BJ (cell line): Measurements from ENCODE around the gene NOL12. TPM values are rescaled to one million over a fixed set of nuclear protein-coding genes. Genes with fewer than 3 reads are reported as not detected.

ENCODE experiments used
- CTCF ChIA-PET: fragments of 350-600 bp; formaldehyde crosslinking; extraction: SDS; loops from one replicate; lab custom pipeline; 2021; ENCODE audit warnings: antibody characterized with exemption, inconsistent platforms; lab: Yijun Ruan, JAX
- POLR2A ChIA-PET: fragments of 300-600 bp; sonication (Branson Sonifier 250); formaldehyde crosslinking; extraction: SDS; loops from one replicate; lab custom pipeline; 2021; ENCODE audit warnings: antibody characterized with exemption; lab: Charles Lee
- DNase-seq: peaks from one replicate; pipeline ENCODE4 v3.0.0-alpha.2; 2011; ENCODE audit warnings: low read depth
- H3K27me3 ChIP-seq: 2 replicates; pipeline ENCODE4 v1.6.0; 2011; ENCODE audit warnings: low read length; ENCODE audit not compliant: control insufficient read depth, insufficient read depth
- H3K36me3 ChIP-seq: 2 replicates; pipeline ENCODE4 v1.5.1; 2011; ENCODE audit warnings: low read length; ENCODE audit not compliant: control insufficient read depth, insufficient read depth
- H3K4me3 ChIP-seq: 2 replicates; pipeline ENCODE4 v1.5.1; 2011; ENCODE audit warnings: low read depth, mild to moderate bottlenecking, control low read depth, low read length
- CTCF ChIP-seq: IDR thresholded peaks from 2 replicates; pipeline ENCODE4 v1.5.1; 2011; ENCODE audit warnings: low read depth, mild to moderate bottlenecking, control low read depth, inconsistent platforms, low read length, moderate library complexity; ENCODE audit not compliant: insufficient read depth
- polyA plus RNA-seq: library from polyadenylated mRNA; depleted of rRNA; stranded (reverse); fragments of >200 nt; gene quantifications from 2 replicates; pipeline ENCODE4 v1.2.3, GENCODE V29; 2011

NOL12 gene
- polyA plus RNA-seq, 1 experiment, result 16.5 TPM

DNA sequence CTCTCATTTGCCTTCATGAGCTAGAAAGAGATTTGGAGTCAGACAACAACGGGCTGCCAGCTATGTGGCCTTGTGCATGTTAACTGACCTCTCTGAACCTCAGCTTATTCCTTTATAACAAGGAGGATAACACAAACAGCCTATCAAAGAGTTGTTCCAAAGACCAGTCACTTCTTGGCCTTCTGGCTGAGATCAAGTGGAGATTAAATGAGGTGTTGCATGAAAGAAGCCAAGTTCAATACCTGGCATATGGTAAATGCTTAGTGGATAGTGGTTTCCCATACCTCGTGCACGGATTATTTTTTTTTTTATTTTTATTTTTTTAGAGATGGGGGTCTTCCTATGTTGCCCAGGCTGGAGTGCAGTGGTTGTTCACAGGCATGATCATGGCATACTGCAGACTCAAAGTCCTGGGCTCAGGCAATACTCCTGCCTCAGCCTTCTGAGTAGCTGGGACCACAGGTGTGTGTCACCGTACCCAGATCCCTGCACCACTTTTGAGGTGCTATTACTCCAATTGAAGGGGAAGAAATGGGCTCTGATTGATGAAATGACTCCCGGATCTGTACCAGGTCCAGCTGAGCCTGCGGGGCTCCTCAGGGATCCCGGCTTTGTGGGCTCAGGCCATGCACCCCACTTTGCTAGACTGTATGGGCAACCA lies 5.8 kb upstream of the NOL12 start:
- TF ChIP-seq CTCF, result no peak
- H3K27me3 ChIP-seq, result no peaks in the 10 kb centered on the region
- CTCF ChIA-PET, result interaction anchor here (1.0 to 15.5 kb wide), 23 partner anchors 10 to 183 kb away, joined by 3 to 265 read pairs (median 9); partner anchors contain the start of genes PDXP, SH3BP1 and TRIOBP
- DNase-seq, result no peak
- peaks cover 17% of the 10 kb centered on the region for H3K36me3 ChIP-seq
- no peak overlapping the region for H3K4me3 ChIP-seq
- POLR2A ChIA-PET, result interaction anchor here (0.6 to 1.5 kb wide), 4 partner anchors 13 to 128 kb away, joined by 4 to 7 read pairs (median 4); partner anchors contain the start of gene GCAT

DNA sequence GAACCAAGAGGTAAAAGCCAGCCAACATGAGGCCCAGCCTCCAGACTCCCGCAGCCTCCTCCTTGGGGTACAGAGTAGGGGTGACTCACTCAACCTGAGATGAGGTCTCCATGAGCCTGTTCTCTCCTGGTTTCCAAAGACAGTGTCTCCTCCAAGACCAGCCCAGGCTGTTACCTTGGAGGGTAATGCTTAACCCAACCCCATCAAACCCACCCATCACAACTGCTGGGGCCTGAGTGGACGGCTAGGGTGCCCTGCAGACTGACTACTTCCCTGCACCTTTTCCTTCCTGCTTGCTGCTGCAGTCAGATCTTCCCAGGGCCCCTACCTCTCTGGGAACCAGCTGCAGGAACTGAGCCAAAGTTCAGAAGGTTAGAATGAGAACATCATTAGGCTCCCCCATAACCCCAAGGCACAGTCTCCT lies 5.1 kb upstream of the NOL12 start:
- TF ChIP-seq CTCF, result no peak
- ChIA-PET POLR2A (interaction anchor here (1.0 to 1.5 kb wide), 3 partner anchors 14 to 38 kb away, joined by 4 to 5 read pairs (median 5); no protein-coding TSS in a partner anchor), CTCF (interaction anchor here (0.9 to 15.5 kb wide), 32 partner anchors 10 to 182 kb away, joined by 3 to 265 read pairs (median 6); partner anchors contain the start of genes GCAT, GGA1, PDXP and SH3BP1)

GRCh38 chr22:37681556-37682049 lies 4.5 kb upstream of the NOL12 start:
- POLR2A ChIA-PET, result interaction anchor here (1.0 kb wide), 1 partner anchor 38 kb away, joined by 5 read pairs; no protein-coding TSS in a partner anchor
- TF ChIP-seq CTCF, result peak; percentile 96
- Histone ChIP-seq H3K27me3 (no peaks in the 10 kb centered on the region), H3K4me3 (no peak overlapping the region), H3K36me3 (peaks cover 17% of the 10 kb centered on the region)
- CTCF ChIA-PET, result interaction anchor here (0.6 to 15.5 kb wide), 32 partner anchors 11 to 182 kb away, joined by 3 to 265 read pairs (median 6); partner anchors contain the start of genes GCAT, GGA1, PDXP and SH3BP1
- no peak for DNase-seq

More for the DNA sequence above, 5.1 kb upstream of the NOL12 start:
- Histone ChIP-seq H3K4me3 (no peak overlapping the region), H3K27me3 (no peaks in the 10 kb centered on the region), H3K36me3 (peaks cover 17% of the 10 kb centered on the region)
- no peak for DNase-seq

- Histone ChIP-seq H3K36me3 (peaks cover 8% of the 10 kb centered on the region), H3K27me3 (no peaks in the 10 kb centered on the region), H3K4me3 (no peak overlapping the region)
- TF ChIP-seq CTCF, result no peak
- ChIA-PET CTCF (interaction anchor here (0.7 to 15.5 kb wide), 9 partner anchors 10 to 203 kb away, joined by 3 to 265 read pairs (median 4); partner anchors contain the start of genes PDXP and SH3BP1), POLR2A (no interaction called here)
- no peak for DNase-seq
Measured at GRCh38 chr22:37684803-37685615, 1.1 kb upstream of the NOL12 start.
